NCI-H2171 (cell line): Measurements from ENCODE around the gene CDR2L.
"Not testable (repeated sequence)": the region's sequence is repeated elsewhere in the genome, so short reads cannot be mapped to it uniquely, and the experiment has no call there.

Source experiments
- DNase-seq: peaks from one replicate; lab custom pipeline; 2025; lab: John Stamatoyannopoulos, UW

The CDR2L gene

GRCh38 chr17:74959826-74960515 lies 27.5 kb upstream of the CDR2L start:
- no peak for DNase-seq

- DNase-seq = peak; percentile 62
These were observed 26.7 kb upstream of the CDR2L start for GRCh38 chr17:74960570-74961342.

- peak; percentile 81 for DNase-seq
These were observed 25.6 kb upstream of the CDR2L start for GRCh38 chr17:74961657-74962350.

GRCh38 chr17:74962622-74963394 lies 24.6 kb upstream of the CDR2L start:
- DNase-seq = no peak

GRCh38 chr17:74963656-74964055 lies 23.8 kb upstream of the CDR2L start:
- DNase-seq = no peak

- no peak for DNase-seq
These were observed 23.1 kb upstream of the CDR2L start for GRCh38 chr17:74964246-74964761.

- DNase-seq = no peak
These were observed 22.3 kb upstream of the CDR2L start for GRCh38 chr17:74964988-74965622.

- no peak for DNase-seq
These were observed 19.1 kb upstream of the CDR2L start for GRCh38 chr17:74968361-74968780.

- not testable (repeated sequence) for DNase-seq
These were observed 17.9 kb upstream of the CDR2L start for GRCh38 chr17:74969501-74969900.

GRCh38 chr17:74970395-74970794 lies 17.0 kb upstream of the CDR2L start:
- DNase-seq = no peak

- no peak for DNase-seq
These were observed 16.2 kb upstream of the CDR2L start for GRCh38 chr17:74971069-74971841.

- DNase-seq = no peak
These were observed 15.7 kb upstream of the CDR2L start for GRCh38 chr17:74971842-74972106.

- peak; percentile 78 for DNase-seq
These were observed 15.1 kb upstream of the CDR2L start, which contains the start of gene HID1 for GRCh38 chr17:74972107-74972972. Gene HID1, minus strand, starts transcription at chr17:74972759. Its CDS starts 103 bp downstream, at chr17:74972656.

- DNase-seq = no peak
These were observed 14.5 kb upstream of the CDR2L start for GRCh38 chr17:74972973-74973328.

GRCh38 chr17:74975943-74976342 lies 11.5 kb upstream of the CDR2L start:
- DNase-seq = no peak

GRCh38 chr17:74977802-74978201 lies 9.6 kb upstream of the CDR2L start:
- no peak for DNase-seq

GRCh38 chr17:74978240-74978639 lies 9.2 kb upstream of the CDR2L start:
- no peak for DNase-seq

- DNase-seq = no peak
These were observed 7.9 kb upstream of the CDR2L start for GRCh38 chr17:74979408-74980146.

GRCh38 chr17:74981318-74981978 lies 6.0 kb upstream of the CDR2L start:
- no peak for DNase-seq
